Endodermal cell (in vitro differentiated cells): ENCODE measurements around the gene NEK10. TPM values are rescaled to one million over a fixed set of nuclear protein-coding genes. Genes with fewer than 3 reads are reported as not detected.

Experiments
- DNase-seq: peaks from one replicate; pipeline ENCODE4 v3.0.0-alpha.2; 2017
- H3K27ac ChIP-seq: 2 replicates; pipeline ENCODE4 v1.5.1; 2013; ENCODE audit warnings: mild to moderate bottlenecking, low read depth, low read length, moderate library complexity
- H3K27me3 ChIP-seq: 2 replicates; pipeline ENCODE4 v1.6.1; 2013; ENCODE audit warnings: mild to moderate bottlenecking, low read length, moderate library complexity; ENCODE audit not compliant: insufficient read depth, control insufficient read depth, poor library complexity, severe bottlenecking
- H3K36me3 ChIP-seq: 2 replicates; pipeline ENCODE4 v1.7.0; 2013; ENCODE audit warnings: mild to moderate bottlenecking, low read length, moderate library complexity; ENCODE audit not compliant: control insufficient read depth, insufficient read depth
- H3K4me1 ChIP-seq: one replicate; pipeline ENCODE4 v1.7.0; 2013; ENCODE audit warnings: low read length; ENCODE audit not compliant: control insufficient read depth, insufficient read depth
- H3K4me3 ChIP-seq: 2 replicates; pipeline ENCODE4 v1.5.1; 2013; ENCODE audit warnings: mild to moderate bottlenecking, low read length, moderate library complexity
- H3K9ac ChIP-seq: 2 replicates; pipeline ENCODE4 v1.6.1; 2013; ENCODE audit warnings: mild to moderate bottlenecking, low read length, moderate library complexity; ENCODE audit not compliant: poor library complexity, severe bottlenecking; ENCODE audit errors: extremely low read depth
- H3K9me3 ChIP-seq: 2 replicates; pipeline ENCODE4 v1.6.1; 2013; ENCODE audit warnings: mild to moderate bottlenecking, low read length, moderate library complexity; ENCODE audit not compliant: control insufficient read depth
- H3K27ac Mint-ChIP-seq: 2 replicates; pipeline ENCODE4 v1.8.0; 2020; ENCODE audit warnings: mixed read lengths
- H3K27me3 Mint-ChIP-seq: 2 replicates; pipeline ENCODE4 v1.8.0; 2021; ENCODE audit warnings: mild to moderate bottlenecking, mixed read lengths; ENCODE audit not compliant: insufficient read depth
- H3K36me3 Mint-ChIP-seq: 2 replicates; pipeline ENCODE4 v1.8.0; 2020; ENCODE audit warnings: low read depth, mixed read lengths
- H3K4me1 Mint-ChIP-seq: 2 replicates; pipeline ENCODE4 v1.8.0; 2020; ENCODE audit warnings: mixed read lengths
- H3K4me3 Mint-ChIP-seq: 2 replicates; pipeline ENCODE4 v1.8.0; 2020; ENCODE audit warnings: mild to moderate bottlenecking, moderate library complexity, mixed read lengths
- H3K9me3 Mint-ChIP-seq: 2 replicates; pipeline ENCODE4 v1.8.0; 2020; ENCODE audit warnings: mild to moderate bottlenecking, mixed read lengths
- WGBS, 2 experiments: methylation state at CpG; one replicate each; pipeline versions ENCODE4 v1.1.5 to v1.1.7; 2013; ENCODE audit warnings: missing lambda C conversion rate in 2 of 2, mixed read lengths in 1 of 2; ENCODE audit not compliant: insufficient coverage in 1 of 2, insufficient read length in 1 of 2; 5-methylcytosine and 5-hydroxymethylcytosine counted together
- total RNA-seq, 2 donors: library from RNA; stranded (reverse); fragmentation: NEBNext Ultra II Directional in 1 of 2; extraction: Animal tissue kit (Norgen Biotek cat#: 25700) in 1 of 2; gene quantifications; 2 replicates in 1 of 2; 3 replicates in 1 of 2; pipeline ENCODE4 v1.2.1, GENCODE V29; 2021
- TF ChIP-seq, protein P1 (sequence below): fragments of 200-600 bp; sonication (generic); conservative IDR thresholded peaks from 2 replicates; pipeline ENCODE4 v1.5.0; 2021; ENCODE audit warnings: antibody characterized with exemption, mild to moderate bottlenecking

NEK10 gene
- total RNA-seq, 2 donors from 2014 or later, result 1.3 to 2.4 TPM

DNA sequence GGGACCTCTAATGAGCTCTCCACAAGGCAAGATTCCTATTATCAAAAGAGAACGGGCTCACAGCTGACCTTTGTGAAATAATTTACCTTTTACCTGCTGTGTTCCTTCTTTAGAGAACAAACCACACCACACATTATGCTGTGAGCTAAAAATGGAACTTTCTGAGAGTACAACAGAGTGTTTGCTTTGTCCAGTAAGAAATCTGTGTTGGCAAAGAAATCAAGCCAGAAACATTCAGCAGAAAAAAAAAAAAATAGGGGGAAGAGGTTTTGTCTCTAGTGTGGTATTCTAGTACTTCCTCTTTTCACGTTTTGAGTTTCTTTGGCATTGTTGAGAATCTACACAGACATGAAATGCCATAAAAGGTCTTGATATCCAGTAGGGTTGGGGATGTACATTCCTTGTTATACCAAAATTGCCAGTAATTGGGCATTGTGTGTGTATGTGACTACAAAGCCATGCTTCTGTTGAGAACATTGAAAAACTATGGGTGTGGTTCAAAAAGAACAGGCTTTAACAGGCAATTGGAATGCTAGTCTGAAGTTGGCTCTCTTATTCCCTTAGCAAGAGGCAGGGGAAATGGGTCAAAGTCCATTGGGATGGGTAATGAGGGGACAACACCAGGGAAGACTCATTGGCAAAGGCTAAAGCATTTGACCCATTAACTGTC is 273.5 kb downstream of the NEK10 start:
- no peaks in the 10 kb centered on the region for H3K36me3 Mint-ChIP-seq
- Histone ChIP-seq H3K36me3 (no peaks in the 10 kb centered on the region), H3K27ac (no peak overlapping the region), H3K4me3 (no peak overlapping the region), H3K9ac (no peak overlapping the region), H3K9me3 (no peaks in the 10 kb centered on the region), H3K27me3 (no peaks in the 10 kb centered on the region), H3K4me1 (no peaks in the 10 kb centered on the region)
- H3K9me3 Mint-ChIP-seq, result no peaks in the 10 kb centered on the region
- 66% methylated on average over 2 of the region's 2 CpGs; no CpG with 5 or more reads in 1 of the 2 experiments for WGBS, 2 experiments
- DNase-seq, result no peak
- H3K27me3 Mint-ChIP-seq, result no peaks in the 10 kb centered on the region
- H3K27ac Mint-ChIP-seq, result no peak overlapping the region
- H3K4me3 Mint-ChIP-seq, result no peak overlapping the region
- H3K4me1 Mint-ChIP-seq, result no peaks in the 10 kb centered on the region
- TF ChIP-seq, protein P1, sequence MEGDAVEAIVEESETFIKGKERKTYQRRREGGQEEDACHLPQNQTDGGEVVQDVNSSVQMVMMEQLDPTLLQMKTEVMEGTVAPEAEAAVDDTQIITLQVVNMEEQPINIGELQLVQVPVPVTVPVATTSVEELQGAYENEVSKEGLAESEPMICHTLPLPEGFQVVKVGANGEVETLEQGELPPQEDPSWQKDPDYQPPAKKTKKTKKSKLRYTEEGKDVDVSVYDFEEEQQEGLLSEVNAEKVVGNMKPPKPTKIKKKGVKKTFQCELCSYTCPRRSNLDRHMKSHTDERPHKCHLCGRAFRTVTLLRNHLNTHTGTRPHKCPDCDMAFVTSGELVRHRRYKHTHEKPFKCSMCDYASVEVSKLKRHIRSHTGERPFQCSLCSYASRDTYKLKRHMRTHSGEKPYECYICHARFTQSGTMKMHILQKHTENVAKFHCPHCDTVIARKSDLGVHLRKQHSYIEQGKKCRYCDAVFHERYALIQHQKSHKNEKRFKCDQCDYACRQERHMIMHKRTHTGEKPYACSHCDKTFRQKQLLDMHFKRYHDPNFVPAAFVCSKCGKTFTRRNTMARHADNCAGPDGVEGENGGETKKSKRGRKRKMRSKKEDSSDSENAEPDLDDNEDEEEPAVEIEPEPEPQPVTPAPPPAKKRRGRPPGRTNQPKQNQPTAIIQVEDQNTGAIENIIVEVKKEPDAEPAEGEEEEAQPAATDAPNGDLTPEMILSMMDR, result no peak

DNA sequence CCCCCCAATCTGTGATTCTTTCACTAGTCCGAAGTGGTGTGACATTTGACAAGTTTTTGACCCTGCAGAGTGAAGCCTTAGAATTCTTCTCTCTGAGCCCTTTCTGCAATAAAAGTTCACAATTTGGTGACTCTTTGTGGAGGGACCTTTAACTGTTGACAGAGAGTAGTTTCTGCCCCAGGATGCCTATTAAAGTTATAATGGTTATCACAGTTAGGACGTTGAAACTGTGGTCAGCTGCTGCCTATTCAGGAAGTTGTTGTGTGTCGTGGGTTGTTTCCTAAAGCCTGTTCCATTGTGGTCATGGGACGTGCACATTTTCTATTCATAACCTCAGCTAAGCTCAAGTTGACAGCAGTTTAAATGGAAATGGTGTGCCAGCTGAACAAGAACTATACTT is 274.5 kb downstream of the NEK10 start:
- TF ChIP-seq, protein P1, result no peak
- no peak overlapping the region for H3K27ac Mint-ChIP-seq
- DNase-seq, result no peak
- Histone ChIP-seq H3K27ac (peak overlapping the region; percentile 40), H3K4me1 (no peaks in the 10 kb centered on the region), H3K27me3 (no peaks in the 10 kb centered on the region), H3K4me3 (no peak overlapping the region), H3K9me3 (no peaks in the 10 kb centered on the region), H3K9ac (no peak overlapping the region), H3K36me3 (no peaks in the 10 kb centered on the region)
- no peaks in the 10 kb centered on the region for H3K9me3 Mint-ChIP-seq
- H3K27me3 Mint-ChIP-seq, result no peaks in the 10 kb centered on the region
- no peaks in the 10 kb centered on the region for H3K36me3 Mint-ChIP-seq
- H3K4me1 Mint-ChIP-seq, result peaks cover 1% of the 10 kb centered on the region
- H3K4me3 Mint-ChIP-seq, result no peak overlapping the region
- WGBS, 2 experiments, result 43 to 85% methylated on average over 3 to 4 of the region's 4 CpGs

DNA sequence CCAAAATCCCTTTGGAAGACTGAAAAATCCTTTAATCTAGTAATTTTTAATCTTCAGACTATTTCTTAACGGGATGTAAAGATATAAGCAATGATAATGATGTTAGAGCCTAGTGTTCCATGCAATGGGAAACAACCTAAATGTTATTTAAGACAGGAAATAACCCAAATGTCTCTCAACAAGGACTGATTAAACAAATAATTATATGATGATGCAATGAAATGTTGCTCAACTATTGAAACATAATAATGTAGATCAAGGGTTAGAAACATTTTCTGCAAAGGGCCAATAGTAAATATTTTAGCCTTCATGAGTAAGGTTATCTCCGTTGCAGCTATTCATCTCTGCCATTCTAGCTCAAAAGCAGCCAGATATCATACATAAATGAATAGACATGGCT is 275.4 kb downstream of the NEK10 start:
- Mint-ChIP-seq H3K27me3 (no peaks in the 10 kb centered on the region), H3K4me3 (no peak overlapping the region), H3K27ac (no peak overlapping the region), H3K9me3 (no peaks in the 10 kb centered on the region), H3K36me3 (no peaks in the 10 kb centered on the region), H3K4me1 (peaks cover 1% of the 10 kb centered on the region)
- H3K9me3 ChIP-seq, result no peaks in the 10 kb centered on the region
- H3K4me1 ChIP-seq, result no peaks in the 10 kb centered on the region
- 45 to 100% methylated on average over 1 to 2 of the region's 2 CpGs for WGBS, 2 experiments
- no peaks in the 10 kb centered on the region for H3K36me3 ChIP-seq
- TF ChIP-seq, protein P1, result no peak
- H3K4me3 ChIP-seq, result no peak overlapping the region
- H3K27ac ChIP-seq, result no peak overlapping the region
- H3K27me3 ChIP-seq, result no peaks in the 10 kb centered on the region
- no peak overlapping the region for H3K9ac ChIP-seq
- no peak for DNase-seq
